Lower leg skin (tissue), 3 donors: ENCODE data around the gene USP25.

Experiments
- POLR2A ChIP-seq, 2 donors: fragments of 450-650 bp; IDR thresholded peaks; one replicate each; pipeline ENCODE4 v1.6.1; 2016 to 2017; ENCODE audit warnings: antibody characterized with exemption in 2 of 2, mild to moderate bottlenecking in 1 of 2, moderate library complexity in 1 of 2
- TF ChIP-seq, protein P1 (sequence below), 3 donors: fragments of 450-650 bp; IDR thresholded peaks; one replicate each; pipeline ENCODE4 v1.5.1; 2016; ENCODE audit warnings: antibody characterized with exemption in 3 of 3, mild to moderate bottlenecking in 3 of 3, moderate library complexity in 2 of 3

- TF ChIP-seq, protein P1, sequence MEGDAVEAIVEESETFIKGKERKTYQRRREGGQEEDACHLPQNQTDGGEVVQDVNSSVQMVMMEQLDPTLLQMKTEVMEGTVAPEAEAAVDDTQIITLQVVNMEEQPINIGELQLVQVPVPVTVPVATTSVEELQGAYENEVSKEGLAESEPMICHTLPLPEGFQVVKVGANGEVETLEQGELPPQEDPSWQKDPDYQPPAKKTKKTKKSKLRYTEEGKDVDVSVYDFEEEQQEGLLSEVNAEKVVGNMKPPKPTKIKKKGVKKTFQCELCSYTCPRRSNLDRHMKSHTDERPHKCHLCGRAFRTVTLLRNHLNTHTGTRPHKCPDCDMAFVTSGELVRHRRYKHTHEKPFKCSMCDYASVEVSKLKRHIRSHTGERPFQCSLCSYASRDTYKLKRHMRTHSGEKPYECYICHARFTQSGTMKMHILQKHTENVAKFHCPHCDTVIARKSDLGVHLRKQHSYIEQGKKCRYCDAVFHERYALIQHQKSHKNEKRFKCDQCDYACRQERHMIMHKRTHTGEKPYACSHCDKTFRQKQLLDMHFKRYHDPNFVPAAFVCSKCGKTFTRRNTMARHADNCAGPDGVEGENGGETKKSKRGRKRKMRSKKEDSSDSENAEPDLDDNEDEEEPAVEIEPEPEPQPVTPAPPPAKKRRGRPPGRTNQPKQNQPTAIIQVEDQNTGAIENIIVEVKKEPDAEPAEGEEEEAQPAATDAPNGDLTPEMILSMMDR (IDR thresholded peaks at IDR 0.05) = no peak
- TF ChIP-seq POLR2A (IDR thresholded peaks at IDR 0.05) = no peak
Measured at GRCh38 chr21:15732290-15732995, 2.7 kb downstream of the USP25 start.
